Mesenteric fat pad (tissue), 1 donor: ENCODE data around the gene TMEM237. TPM values are rescaled to one million over a fixed set of nuclear protein-coding genes. Genes with fewer than 3 reads are reported as not detected.
"Not testable (repeated sequence)": the region's sequence is repeated elsewhere in the genome, so short reads cannot be mapped to it uniquely, and the experiment has no call there.

Source experiments
- DNase-seq: peaks from one replicate; pipeline ENCODE4 v3.0.0-alpha.2; 2020; ENCODE audit warnings: low spot score
- long read RNA-seq: library from polyadenylated mRNA; unstranded; transcript quantifications from one replicate; pipeline ENCODE4 v2.0.0, GENCODE V29; 2020
- total RNA-seq: library from RNA; stranded (reverse); fragmentation: NEBNext Ultra II Directional; extraction: Animal tissue kit (Norgen Biotek cat#: 25700); gene quantifications from one replicate; pipeline ENCODE4 v1.2.1, GENCODE V29; 2021
- donor health status: DM: yes; HTN: yes; CAD: no.

Gene TMEM237
- 14.7 TPM for total RNA-seq
- long read RNA-seq, transcript TMEM237-213 (12 exons, 1,824 nt) = major isoform, 8 of 32 reads
- long read RNA-seq, partial matches to known transcripts = 2 of 32 reads
- long read RNA-seq, other reads (novel, unspliced or antisense) = 20 of 32 reads

GRCh38 chr2:201643216-201643890 lies at the start of gene TMEM237:
Gene TMEM237, minus strand, starts transcription at chr2:201643503. Its CDS starts 103 bp downstream, at chr2:201643400.
- DNase-seq = no peak

- no peak for DNase-seq
Measured at GRCh38 chr2:201685156-201685555, 41.9 kb upstream of the TMEM237 start.

- no peak for DNase-seq
Measured at GRCh38 chr2:201680743-201681142, 37.4 kb upstream of the TMEM237 start.

GRCh38 chr2:201678401-201678800 lies 35.1 kb upstream of the TMEM237 start:
- DNase-seq = no peak

- no peak for DNase-seq
Measured at GRCh38 chr2:201675454-201675853, 32.2 kb upstream of the TMEM237 start.

- no peak for DNase-seq
Measured at GRCh38 chr2:201674794-201675193, 31.5 kb upstream of the TMEM237 start.

- no peak for DNase-seq
Measured at GRCh38 chr2:201674298-201674697, 31.0 kb upstream of the TMEM237 start.

GRCh38 chr2:201673546-201673945 lies 30.2 kb upstream of the TMEM237 start:
- no peak for DNase-seq

- DNase-seq = not testable (repeated sequence)
Measured at GRCh38 chr2:201671205-201671604, 27.9 kb upstream of the TMEM237 start.

- no peak for DNase-seq
Measured at GRCh38 chr2:201669865-201670264, 26.6 kb upstream of the TMEM237 start.

- no peak for DNase-seq
Measured at GRCh38 chr2:201668402-201668910, 25.2 kb upstream of the TMEM237 start.

GRCh38 chr2:201664334-201664733 lies 21.0 kb upstream of the TMEM237 start:
- DNase-seq = no peak

- no peak for DNase-seq
Measured at GRCh38 chr2:201661366-201661765, 18.1 kb upstream of the TMEM237 start.

- DNase-seq = no peak
Measured at GRCh38 chr2:201660293-201660895, 17.1 kb upstream of the TMEM237 start.

GRCh38 chr2:201656740-201657139 lies 13.4 kb upstream of the TMEM237 start:
- DNase-seq = no peak

- DNase-seq = no peak
Measured at GRCh38 chr2:201656102-201656501, 12.8 kb upstream of the TMEM237 start.

GRCh38 chr2:201654616-201655384 lies 11.5 kb upstream of the TMEM237 start:
- DNase-seq = no peak

- DNase-seq = no peak
Measured at GRCh38 chr2:201653221-201653620, 9.9 kb upstream of the TMEM237 start.

GRCh38 chr2:201649442-201649841 lies 6.1 kb upstream of the TMEM237 start:
- DNase-seq = no peak

GRCh38 chr2:201647431-201647830 lies 4.1 kb upstream of the TMEM237 start:
- no peak for DNase-seq

- no peak for DNase-seq
Measured at GRCh38 chr2:201644001-201644400, 698 bp upstream of the TMEM237 start.
